Lower leg skin (tissue), 4 donors: Measurements from ENCODE around the gene C5AR2. TPM values are rescaled to one million over a fixed set of nuclear protein-coding genes. Genes with fewer than 3 reads are reported as not detected.

Experiments used
- DNase-seq, 2 donors: peaks; one replicate each; pipeline ENCODE4 v3.0.0-alpha.2; 2019; ENCODE audit warnings: low spot score in 2 of 2
- H3K4me3 ChIP-seq: fragments of 200-600 bp; sonication (generic); 2 replicates; pipeline ENCODE4 v1.5.1; 2017; ENCODE audit warnings: mild to moderate bottlenecking, low read depth; ENCODE audit not compliant: poor library complexity, severe bottlenecking
- CTCF ChIP-seq, 3 donors: fragments of 450-650 bp; IDR thresholded peaks; one replicate each; pipeline ENCODE4 v1.5.1; 2016; ENCODE audit warnings: antibody characterized with exemption in 3 of 3, mild to moderate bottlenecking in 3 of 3, moderate library complexity in 2 of 3
- POLR2A ChIP-seq, 2 donors: fragments of 450-650 bp; IDR thresholded peaks; one replicate each; pipeline ENCODE4 v1.6.1; 2016 to 2017; ENCODE audit warnings: antibody characterized with exemption in 2 of 2, mild to moderate bottlenecking in 1 of 2, moderate library complexity in 1 of 2
- WGBS, 2 donors: methylation state at CpG; one replicate each; pipeline ENCODE4 v1.1.5; 2018; 5-methylcytosine and 5-hydroxymethylcytosine counted together
- intact Hi-C: fragments of 100-400 bp; cut with DNase I; formaldehyde crosslinking; loops from one replicate; pipeline ENCODE4 v1.15.0; 2023; ENCODE audit warnings: low total_unique reads
- total RNA-seq, 4 donors: library from RNA; depleted of rRNA; stranded (reverse); fragments of >200 nt; gene quantifications; one replicate each; pipeline ENCODE4 v1.1.0, GENCODE V29; 2016

The C5AR2 gene
- total RNA-seq, 4 donors from 2014 or later: 0.91 to 3.5 (median 1.7) TPM

GRCh38 chr19:47376589-47377144 is 44.7 kb downstream of the C5AR2 start:
- TF ChIP-seq CTCF (IDR thresholded peaks at IDR 0.05) (no peak), POLR2A (IDR thresholded peaks at IDR 0.05) (no peak)
- no peak for DNase-seq
- H3K4me3 ChIP-seq: no peak overlapping the region
- WGBS, 2 donors: 92 to 96% methylated on average over 10 to 16 of the region's 16 CpGs
- intact Hi-C loops: no loop called here

- TF ChIP-seq CTCF (IDR thresholded peaks at IDR 0.05) (no peak), POLR2A (IDR thresholded peaks at IDR 0.05) (no peak)
- H3K4me3 ChIP-seq: no peak overlapping the region
- no peak for DNase-seq
- 72 to 75% methylated on average over 8 to 16 of the region's 16 CpGs for WGBS, 2 donors
- intact Hi-C loops: no loop called here
Observed at GRCh38 chr19:47377208-47377701, 45.3 kb downstream of the C5AR2 start.

- intact Hi-C loops: no loop called here
- no peak for DNase-seq
- TF ChIP-seq CTCF (IDR thresholded peaks at IDR 0.05): no peak
- TF ChIP-seq POLR2A (IDR thresholded peaks at IDR 0.05): no peak
- 80 to 86% methylated on average over 11 to 12 of the region's 12 CpGs for WGBS, 2 donors
- no peak overlapping the region for H3K4me3 ChIP-seq
Observed at GRCh38 chr19:47377801-47378200, 45.8 kb downstream of the C5AR2 start.

GRCh38 chr19:47378246-47378645 is 46.3 kb downstream of the C5AR2 start:
- WGBS, 2 donors: 92 to 95% methylated on average over 11 of the region's 11 CpGs
- no peak overlapping the region for H3K4me3 ChIP-seq
- intact Hi-C loops: no loop called here
- TF ChIP-seq CTCF (IDR thresholded peaks at IDR 0.05): no peak
- TF ChIP-seq POLR2A (IDR thresholded peaks at IDR 0.05): no peak
- DNase-seq: no peak

GRCh38 chr19:47379381-47379938 is 47.5 kb downstream of the C5AR2 start:
- no peak for TF ChIP-seq CTCF (IDR thresholded peaks at IDR 0.05)
- no peak for TF ChIP-seq POLR2A (IDR thresholded peaks at IDR 0.05)
- intact Hi-C loops: no loop called here
- DNase-seq: no peak
- no peak overlapping the region for H3K4me3 ChIP-seq
- 89 to 92% methylated on average over 23 of the region's 23 CpGs for WGBS, 2 donors

- intact Hi-C loops: no loop called here
- 96 to 97% methylated on average over 6 of the region's 6 CpGs for WGBS, 2 donors
- no peak for DNase-seq
- no peak overlapping the region for H3K4me3 ChIP-seq
- TF ChIP-seq CTCF (IDR thresholded peaks at IDR 0.05): no peak
- TF ChIP-seq POLR2A (IDR thresholded peaks at IDR 0.05): no peak
Observed at GRCh38 chr19:47380559-47380958, 48.6 kb downstream of the C5AR2 start.
